ENCODE results near the gene BTAF1. TPM values are rescaled to one million over a fixed set of nuclear protein-coding genes. Genes with fewer than 3 reads are reported as not detected.
"Not testable (repeated sequence)": the region's sequence is repeated elsewhere in the genome, so short reads cannot be mapped to it uniquely, and the experiment has no call there.

BTAF1 gene
- total RNA-seq, 1 donor from 2014 or later, result 27.2 TPM

GRCh38 chr10:91891125-91892001 lies 32.2 kb upstream of the BTAF1 start:
- TF ChIP-seq, protein P1, sequence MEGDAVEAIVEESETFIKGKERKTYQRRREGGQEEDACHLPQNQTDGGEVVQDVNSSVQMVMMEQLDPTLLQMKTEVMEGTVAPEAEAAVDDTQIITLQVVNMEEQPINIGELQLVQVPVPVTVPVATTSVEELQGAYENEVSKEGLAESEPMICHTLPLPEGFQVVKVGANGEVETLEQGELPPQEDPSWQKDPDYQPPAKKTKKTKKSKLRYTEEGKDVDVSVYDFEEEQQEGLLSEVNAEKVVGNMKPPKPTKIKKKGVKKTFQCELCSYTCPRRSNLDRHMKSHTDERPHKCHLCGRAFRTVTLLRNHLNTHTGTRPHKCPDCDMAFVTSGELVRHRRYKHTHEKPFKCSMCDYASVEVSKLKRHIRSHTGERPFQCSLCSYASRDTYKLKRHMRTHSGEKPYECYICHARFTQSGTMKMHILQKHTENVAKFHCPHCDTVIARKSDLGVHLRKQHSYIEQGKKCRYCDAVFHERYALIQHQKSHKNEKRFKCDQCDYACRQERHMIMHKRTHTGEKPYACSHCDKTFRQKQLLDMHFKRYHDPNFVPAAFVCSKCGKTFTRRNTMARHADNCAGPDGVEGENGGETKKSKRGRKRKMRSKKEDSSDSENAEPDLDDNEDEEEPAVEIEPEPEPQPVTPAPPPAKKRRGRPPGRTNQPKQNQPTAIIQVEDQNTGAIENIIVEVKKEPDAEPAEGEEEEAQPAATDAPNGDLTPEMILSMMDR (IDR thresholded peaks at IDR 0.05; ENCODE audit: insufficient read depth, low read length, poor library complexity, severe bottlenecking), result no peak
- no peak overlapping the region for H3K4me3 ChIP-seq (ENCODE audit: low read depth, low read length)
- no peaks in the 10 kb centered on the region for H3K36me3 ChIP-seq (ENCODE audit: control insufficient read depth, insufficient read depth, low read length)
- no peaks in the 10 kb centered on the region for H3K27me3 ChIP-seq (ENCODE audit: control insufficient read depth, insufficient read depth, low read length)
- DNase-seq (ENCODE audit: low read depth), result no peak

- TF ChIP-seq, protein P1 (IDR thresholded peaks at IDR 0.05; ENCODE audit: insufficient read depth, low read length, poor library complexity, severe bottlenecking), result no peak
- Histone ChIP-seq H3K36me3 (ENCODE audit: control insufficient read depth, insufficient read depth, low read length) (no peaks in the 10 kb centered on the region), H3K27me3 (ENCODE audit: control insufficient read depth, insufficient read depth, low read length) (no peaks in the 10 kb centered on the region), H3K4me3 (ENCODE audit: low read depth, low read length) (no peak overlapping the region)
- no peak for DNase-seq (ENCODE audit: low read depth)
Observed at GRCh38 chr10:91893051-91893450, 30.5 kb upstream of the BTAF1 start.

DNA sequence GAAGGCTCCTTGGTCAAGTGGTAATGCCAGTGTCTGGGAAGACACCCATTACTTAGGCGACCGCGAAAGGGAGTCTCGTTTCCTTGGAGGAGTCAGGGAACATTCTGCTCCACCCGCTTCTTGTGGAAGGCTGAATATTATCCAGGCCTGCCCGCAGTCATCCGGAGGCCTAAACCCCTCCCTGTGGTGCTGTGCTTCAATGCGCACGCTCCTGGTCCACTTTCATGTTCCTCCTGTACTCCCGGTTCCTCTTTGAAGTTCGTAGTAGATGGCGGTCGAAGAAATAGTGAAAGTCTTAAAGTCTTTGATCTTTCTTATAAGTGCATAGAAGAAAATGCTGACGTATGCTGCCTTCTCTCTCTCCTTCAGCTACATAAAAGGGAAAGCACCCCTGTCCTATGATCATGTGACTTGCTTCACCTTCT lies 29.3 kb upstream of the BTAF1 start:
- H3K27me3 ChIP-seq (ENCODE audit: control insufficient read depth, insufficient read depth, low read length); DNase-seq (ENCODE audit: low read depth): not testable (repeated sequence)

GRCh38 chr10:91896212-91896756 lies 27.3 kb upstream of the BTAF1 start:
- Histone ChIP-seq H3K36me3 (ENCODE audit: control insufficient read depth, insufficient read depth, low read length) (no peaks in the 10 kb centered on the region), H3K4me3 (ENCODE audit: low read depth, low read length) (no peak overlapping the region), H3K27me3 (ENCODE audit: control insufficient read depth, insufficient read depth, low read length) (no peaks in the 10 kb centered on the region)
- TF ChIP-seq, protein P1 (IDR thresholded peaks at IDR 0.05; ENCODE audit: insufficient read depth, low read length, poor library complexity, severe bottlenecking), result no peak
- no peak for DNase-seq (ENCODE audit: low read depth)

More for the DNA sequence above, 29.3 kb upstream of the BTAF1 start:
- H3K36me3 ChIP-seq (ENCODE audit: control insufficient read depth, insufficient read depth, low read length); H3K4me3 ChIP-seq (ENCODE audit: low read depth, low read length): not testable (repeated sequence)

DNA sequence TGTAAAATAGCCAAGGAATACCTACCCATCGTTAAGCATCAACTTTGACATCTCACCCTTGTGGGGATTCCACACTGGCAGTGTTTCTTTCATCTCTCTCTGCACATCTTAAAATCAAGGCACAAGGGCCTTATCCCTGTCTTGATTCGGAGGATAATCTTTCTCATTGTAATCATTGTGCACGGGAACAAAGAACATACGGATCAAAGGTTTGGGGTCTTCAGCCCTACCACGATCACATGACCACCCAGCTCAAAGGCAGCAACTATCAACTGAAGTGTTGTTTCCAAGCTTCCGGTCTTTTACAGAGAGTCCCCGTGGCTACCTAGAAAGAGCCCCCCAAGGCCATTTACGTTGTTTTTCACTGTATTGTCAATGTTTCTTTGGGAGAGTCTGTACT lies 26.1 kb upstream of the BTAF1 start:
- no peak for DNase-seq (ENCODE audit: low read depth)
- H3K27me3 ChIP-seq (ENCODE audit: control insufficient read depth, insufficient read depth, low read length), result no peaks in the 10 kb centered on the region
- no peaks in the 10 kb centered on the region for H3K36me3 ChIP-seq (ENCODE audit: control insufficient read depth, insufficient read depth, low read length)
- H3K4me3 ChIP-seq (ENCODE audit: low read depth, low read length), result no peak overlapping the region
- TF ChIP-seq, protein P1 (IDR thresholded peaks at IDR 0.05; ENCODE audit: insufficient read depth, low read length, poor library complexity, severe bottlenecking), result no peak

DNA sequence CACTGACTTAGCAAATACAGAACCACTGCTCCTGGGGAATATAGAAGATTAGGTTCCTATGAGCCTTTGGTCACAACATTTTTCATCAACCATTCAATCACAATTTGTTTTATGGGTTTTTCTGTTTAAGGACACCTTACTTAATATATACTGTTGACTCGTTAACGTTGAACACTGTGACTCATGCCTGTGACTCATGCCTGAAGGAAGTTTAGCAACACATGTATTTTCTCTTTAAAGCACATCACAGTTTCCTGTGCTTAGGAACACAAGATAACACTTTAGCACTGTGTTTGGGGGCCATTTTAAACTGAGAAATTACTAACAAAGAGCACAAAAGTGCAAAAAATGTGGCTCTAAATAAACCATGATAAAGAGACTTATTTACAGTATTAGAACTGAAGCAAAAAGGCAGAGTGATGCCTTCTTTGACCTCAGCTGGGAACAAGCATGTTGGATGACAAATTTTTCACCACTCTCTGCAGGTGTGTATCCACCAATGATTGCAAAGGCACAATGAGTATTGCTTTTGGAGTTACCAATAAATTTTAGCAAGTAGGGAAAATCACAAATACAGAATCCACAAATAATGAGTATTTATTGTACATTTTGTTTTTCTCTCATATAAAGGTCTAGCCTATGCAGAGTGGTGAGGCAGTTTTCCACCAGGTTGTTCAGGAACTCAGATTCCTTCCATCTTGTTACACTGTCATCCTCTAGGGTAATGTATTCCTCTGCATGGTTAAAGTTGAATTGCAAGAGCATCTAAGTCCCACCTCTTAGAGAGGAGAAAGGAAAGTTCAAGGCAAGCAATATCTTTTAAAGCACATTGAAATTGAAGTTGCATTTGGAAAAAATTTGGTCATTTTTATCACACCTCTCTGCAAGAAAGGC lies 21.5 kb upstream of the BTAF1 start:
- DNase-seq (ENCODE audit: low read depth), result peak; percentile 89
- no peak overlapping the region for H3K4me3 ChIP-seq (ENCODE audit: low read depth, low read length)
- H3K27me3 ChIP-seq (ENCODE audit: control insufficient read depth, insufficient read depth, low read length), result no peaks in the 10 kb centered on the region
- no peaks in the 10 kb centered on the region for H3K36me3 ChIP-seq (ENCODE audit: control insufficient read depth, insufficient read depth, low read length)
- TF ChIP-seq, protein P1 (IDR thresholded peaks at IDR 0.05; ENCODE audit: insufficient read depth, low read length, poor library complexity, severe bottlenecking), result no peak

All from kidney epithelial cell (primary cell).